ENCODE data around the gene RXRA.

The RXRA gene

DNA sequence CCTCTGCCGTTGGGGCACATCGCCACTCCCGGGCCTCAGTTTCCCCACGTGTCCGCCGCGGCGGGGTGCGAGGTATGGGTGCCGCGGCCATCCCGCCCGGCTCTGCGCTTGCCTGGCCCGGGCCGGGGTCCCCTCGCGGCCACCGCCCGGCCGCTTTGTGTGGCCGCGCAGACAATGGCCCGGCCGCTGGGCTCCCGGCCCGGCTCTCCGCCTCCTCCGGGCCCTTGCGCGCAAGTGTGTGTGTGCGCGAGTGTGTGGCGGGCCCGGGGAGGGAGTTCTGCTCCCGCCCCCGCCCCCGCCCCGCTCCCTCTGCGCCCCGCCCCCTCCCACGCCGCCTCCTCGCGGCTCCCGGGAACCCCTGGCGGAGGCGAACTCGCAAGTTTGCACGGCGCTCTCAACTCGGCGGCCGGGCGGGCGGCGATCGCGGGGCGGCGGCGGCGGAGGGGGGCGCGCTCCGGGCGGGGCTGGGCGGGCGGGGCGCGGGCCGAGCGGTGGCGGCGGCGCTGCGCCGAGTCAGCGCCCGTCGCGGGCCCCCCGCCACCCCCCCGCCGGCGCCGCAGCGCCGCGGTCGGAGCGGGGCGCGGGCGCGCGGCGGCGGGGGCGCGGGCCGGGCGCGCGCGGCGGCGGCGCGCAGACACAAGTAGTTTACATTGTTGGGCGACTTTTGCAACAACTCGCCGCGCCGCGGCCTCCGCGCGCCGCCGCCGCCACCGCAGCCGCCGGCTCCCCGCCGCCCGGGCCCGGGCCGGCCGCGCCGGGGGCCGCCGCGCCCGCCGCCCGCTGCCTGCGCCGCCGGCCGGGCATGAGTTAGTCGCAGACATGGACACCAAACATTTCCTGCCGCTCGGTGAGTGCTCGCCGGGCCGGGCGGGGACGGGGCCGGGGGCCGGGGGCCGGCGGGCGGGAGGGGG, at the start of gene RXRA:
RXRA (plus strand) TSS at position 643 of the 911 bp plus-strand sequence; CDS start at position 820, 177 bp downstream.
- Histone ChIP-seq H3K27ac (peak within 1 kb of the TSS; percentile 89), H3K36me3 (no peaks in the 10 kb centered on the region; the same call in 1 of the 2 replicates), H3K27me3 (ENCODE audit: insufficient read depth, low read depth, severe bottlenecking) (no peaks in the 10 kb centered on the region), H3K4me3 (ENCODE audit: low read depth, low read length) (peak within 1 kb of the TSS; percentile 82), H3K9me3 (ENCODE audit: severe bottlenecking) (no peaks in the 10 kb centered on the region)
- DNase-seq: peak; percentile 84
- TF ChIP-seq, protein P1, sequence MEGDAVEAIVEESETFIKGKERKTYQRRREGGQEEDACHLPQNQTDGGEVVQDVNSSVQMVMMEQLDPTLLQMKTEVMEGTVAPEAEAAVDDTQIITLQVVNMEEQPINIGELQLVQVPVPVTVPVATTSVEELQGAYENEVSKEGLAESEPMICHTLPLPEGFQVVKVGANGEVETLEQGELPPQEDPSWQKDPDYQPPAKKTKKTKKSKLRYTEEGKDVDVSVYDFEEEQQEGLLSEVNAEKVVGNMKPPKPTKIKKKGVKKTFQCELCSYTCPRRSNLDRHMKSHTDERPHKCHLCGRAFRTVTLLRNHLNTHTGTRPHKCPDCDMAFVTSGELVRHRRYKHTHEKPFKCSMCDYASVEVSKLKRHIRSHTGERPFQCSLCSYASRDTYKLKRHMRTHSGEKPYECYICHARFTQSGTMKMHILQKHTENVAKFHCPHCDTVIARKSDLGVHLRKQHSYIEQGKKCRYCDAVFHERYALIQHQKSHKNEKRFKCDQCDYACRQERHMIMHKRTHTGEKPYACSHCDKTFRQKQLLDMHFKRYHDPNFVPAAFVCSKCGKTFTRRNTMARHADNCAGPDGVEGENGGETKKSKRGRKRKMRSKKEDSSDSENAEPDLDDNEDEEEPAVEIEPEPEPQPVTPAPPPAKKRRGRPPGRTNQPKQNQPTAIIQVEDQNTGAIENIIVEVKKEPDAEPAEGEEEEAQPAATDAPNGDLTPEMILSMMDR (IDR thresholded peaks at IDR 0.05; ENCODE audit: low read depth, low read length): peak; percentile 16; the same call in 1 of the 2 replicates

DNA sequence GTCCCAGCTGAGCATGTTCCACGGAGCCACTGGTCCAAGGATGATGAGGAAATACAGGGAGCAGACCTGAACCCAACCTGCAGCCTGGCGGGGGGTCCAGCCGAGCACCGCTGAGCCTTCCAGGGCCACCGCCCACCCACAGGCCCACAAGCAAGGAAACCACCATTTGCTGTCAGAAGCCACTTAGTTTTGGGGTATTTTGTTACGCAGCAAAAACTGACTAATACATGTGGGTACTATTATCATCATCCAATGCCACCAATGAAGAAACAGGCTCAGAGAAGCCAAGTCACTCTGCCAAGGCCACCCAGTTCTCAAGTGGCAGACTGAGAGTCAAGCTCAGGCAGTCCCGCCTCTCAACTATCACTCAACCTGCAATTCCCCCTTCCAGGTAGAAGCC, 48.0 kb upstream of the RXRA start:
- TF ChIP-seq, protein P1 (IDR thresholded peaks at IDR 0.05; ENCODE audit: low read depth, low read length): no peak
- no peaks in the 10 kb centered on the region for H3K27me3 ChIP-seq (ENCODE audit: insufficient read depth, low read depth, severe bottlenecking)
- H3K4me3 ChIP-seq (ENCODE audit: low read depth, low read length): no peak overlapping the region
- H3K36me3 ChIP-seq: no peaks in the 10 kb centered on the region
- DNase-seq: no peak
- no peaks in the 10 kb centered on the region for H3K9me3 ChIP-seq (ENCODE audit: severe bottlenecking)
- H3K27ac ChIP-seq: no peak overlapping the region

DNA sequence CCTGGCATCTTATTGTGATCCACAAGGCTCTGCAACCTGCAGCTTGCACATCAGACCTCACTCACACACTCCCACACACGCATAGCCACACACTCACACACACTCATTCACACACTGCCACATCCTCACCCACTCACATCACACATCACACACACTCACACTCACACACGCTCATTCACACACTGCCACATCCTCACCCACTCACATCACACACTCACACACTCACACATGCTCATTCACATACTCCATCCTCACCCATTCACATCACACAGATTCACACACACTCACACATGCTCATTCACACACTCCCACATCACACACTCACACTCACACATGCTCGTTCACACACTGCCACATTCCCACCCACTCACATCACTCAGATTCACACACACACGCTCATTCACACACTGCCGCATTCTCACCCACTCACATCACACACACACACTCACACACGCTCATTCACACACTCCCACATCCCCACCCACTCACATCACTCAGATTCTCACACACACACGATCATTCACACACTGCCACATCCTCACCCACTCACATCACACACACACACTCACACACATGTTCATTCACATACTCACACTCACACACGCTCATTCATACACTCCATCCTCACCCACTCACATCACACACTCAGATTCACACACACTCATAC, 47.1 kb upstream of the RXRA start:
- Histone ChIP-seq H3K27me3 (ENCODE audit: insufficient read depth, low read depth, severe bottlenecking) (no peaks in the 10 kb centered on the region), H3K9me3 (ENCODE audit: severe bottlenecking) (no peaks in the 10 kb centered on the region), H3K36me3 (no peaks in the 10 kb centered on the region), H3K4me3 (ENCODE audit: low read depth, low read length) (no peak overlapping the region), H3K27ac (no peak overlapping the region)
- TF ChIP-seq, protein P1 (IDR thresholded peaks at IDR 0.05; ENCODE audit: low read depth, low read length): no peak
- DNase-seq: no peak

DNA sequence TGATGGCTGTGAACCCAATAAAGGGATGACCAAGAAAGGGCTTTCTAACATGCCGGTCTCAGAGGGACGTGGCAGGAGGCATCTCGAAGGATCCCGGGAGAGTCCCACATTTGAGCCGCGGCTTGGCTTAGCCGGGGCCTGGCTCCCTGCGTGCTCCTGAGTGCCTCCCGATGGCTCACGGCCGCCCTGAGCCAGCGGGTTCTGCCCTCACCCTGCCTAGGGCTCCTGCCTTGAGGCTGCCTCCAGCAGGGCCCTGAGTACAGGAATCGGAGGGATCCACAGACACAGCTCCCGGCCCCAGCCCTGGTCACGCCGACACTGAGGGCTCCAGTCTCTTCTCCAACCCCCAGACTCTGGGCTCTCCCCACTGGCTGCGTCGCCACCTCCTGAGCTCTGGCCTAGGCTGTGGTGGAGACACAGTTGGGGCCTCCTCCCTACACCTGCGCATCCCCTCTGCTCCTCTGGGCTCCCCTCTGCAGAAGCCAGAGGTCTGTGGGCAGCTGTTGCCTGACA, 44.1 kb upstream of the RXRA start:
- no peak for DNase-seq
- Histone ChIP-seq H3K27me3 (ENCODE audit: insufficient read depth, low read depth, severe bottlenecking) (no peaks in the 10 kb centered on the region), H3K36me3 (no peaks in the 10 kb centered on the region), H3K27ac (no peak overlapping the region), H3K4me3 (ENCODE audit: low read depth, low read length) (no peak overlapping the region), H3K9me3 (ENCODE audit: severe bottlenecking) (no peaks in the 10 kb centered on the region)
- TF ChIP-seq, protein P1 (IDR thresholded peaks at IDR 0.05; ENCODE audit: low read depth, low read length): no peak

DNA sequence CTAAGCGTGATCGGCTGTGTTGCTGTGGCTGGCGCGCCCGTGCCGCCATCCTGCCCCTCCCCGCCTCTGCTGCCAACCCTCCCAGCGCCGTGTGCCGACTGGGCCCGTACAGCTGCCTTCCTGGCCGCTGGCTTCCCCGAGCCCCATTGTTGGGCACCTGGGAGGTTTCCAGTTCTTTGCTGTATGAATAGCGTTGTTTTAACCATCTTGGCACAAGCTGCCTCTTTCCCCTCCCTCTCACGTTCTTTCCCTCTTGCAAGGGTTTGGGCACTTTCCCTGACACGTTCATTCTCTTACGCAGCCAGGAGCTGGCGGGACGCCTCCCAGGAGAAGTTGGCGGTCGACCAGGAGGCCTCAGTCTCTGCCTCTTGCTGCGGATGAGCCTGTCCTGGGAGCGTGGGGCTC, 43.1 kb upstream of the RXRA start:
- DNase-seq: no peak
- TF ChIP-seq, protein P1 (IDR thresholded peaks at IDR 0.05; ENCODE audit: low read depth, low read length): no peak
- no peak overlapping the region for H3K4me3 ChIP-seq (ENCODE audit: low read depth, low read length)
- no peaks in the 10 kb centered on the region for H3K36me3 ChIP-seq
- H3K27ac ChIP-seq: no peak overlapping the region
- no peaks in the 10 kb centered on the region for H3K9me3 ChIP-seq (ENCODE audit: severe bottlenecking)
- H3K27me3 ChIP-seq (ENCODE audit: insufficient read depth, low read depth, severe bottlenecking): no peaks in the 10 kb centered on the region

Measured in WERI-Rb-1 (cell line).